ENCODE data around the gene OR10H2. TPM values are rescaled to one million over a fixed set of nuclear protein-coding genes. Genes with fewer than 3 reads are reported as not detected.

OR10H2 gene
- total RNA-seq, 1 donor from 2014 or later, result not detected

GRCh38 chr19:15732388-15732787 lies 4.6 kb downstream of the OR10H2 start:
- DNase-seq, result no peak
- H3K27me3 Mint-ChIP-seq (ENCODE audit: unreplicated experiment), result peaks cover 3% of the 10 kb centered on the region
- no peaks in the 10 kb centered on the region for H3K36me3 Mint-ChIP-seq (ENCODE audit: unreplicated experiment)
- H3K9me3 Mint-ChIP-seq (ENCODE audit: unreplicated experiment), result peaks cover 7% of the 10 kb centered on the region
- H3K27ac Mint-ChIP-seq (ENCODE audit: unreplicated experiment), result no peak overlapping the region
- TF ChIP-seq CTCF (IDR thresholded peaks at IDR 0.05; ENCODE audit: partially characterized antibody, unreplicated experiment), result no peak
- no peak overlapping the region for H3K4me3 Mint-ChIP-seq (ENCODE audit: unreplicated experiment)
- H3K4me1 Mint-ChIP-seq (ENCODE audit: low read depth, unreplicated experiment), result no peaks in the 10 kb centered on the region

- TF ChIP-seq CTCF (IDR thresholded peaks at IDR 0.05; ENCODE audit: partially characterized antibody, unreplicated experiment), result no peak
- no peak overlapping the region for H3K27ac Mint-ChIP-seq (ENCODE audit: unreplicated experiment)
- H3K36me3 Mint-ChIP-seq (ENCODE audit: unreplicated experiment), result no peaks in the 10 kb centered on the region
- peaks cover 2% of the 10 kb centered on the region for H3K27me3 Mint-ChIP-seq (ENCODE audit: unreplicated experiment)
- DNase-seq, result no peak
- no peaks in the 10 kb centered on the region for H3K4me1 Mint-ChIP-seq (ENCODE audit: low read depth, unreplicated experiment)
- peaks cover 6% of the 10 kb centered on the region for H3K9me3 Mint-ChIP-seq (ENCODE audit: unreplicated experiment)
- H3K4me3 Mint-ChIP-seq (ENCODE audit: unreplicated experiment), result no peak overlapping the region
Measured at GRCh38 chr19:15733895-15734294, 6.1 kb downstream of the OR10H2 start.

GRCh38 chr19:15737722-15738121 lies 9.9 kb downstream of the OR10H2 start, which contains the start of gene OR10H3:
Gene OR10H3 (plus strand): TSS chr19:15737985. CDS start chr19:15741393, 3,408 bp downstream.
- H3K4me1 Mint-ChIP-seq (ENCODE audit: low read depth, unreplicated experiment), result no peaks in the 10 kb centered on the region
- DNase-seq, result no peak
- peaks cover 10% of the 10 kb centered on the region for H3K9me3 Mint-ChIP-seq (ENCODE audit: unreplicated experiment)
- H3K36me3 Mint-ChIP-seq (ENCODE audit: unreplicated experiment), result peaks cover 11% of the 10 kb centered on the region
- no peak within 1 kb of the TSS for H3K27ac Mint-ChIP-seq (ENCODE audit: unreplicated experiment)
- TF ChIP-seq CTCF (IDR thresholded peaks at IDR 0.05; ENCODE audit: partially characterized antibody, unreplicated experiment), result no peak
- peaks cover 2% of the 10 kb centered on the region for H3K27me3 Mint-ChIP-seq (ENCODE audit: unreplicated experiment)
- H3K4me3 Mint-ChIP-seq (ENCODE audit: unreplicated experiment), result no peak within 1 kb of the TSS

- Mint-ChIP-seq H3K4me1 (ENCODE audit: low read depth, unreplicated experiment) (no peaks in the 10 kb centered on the region), H3K27me3 (ENCODE audit: unreplicated experiment) (no peaks in the 10 kb centered on the region), H3K9me3 (ENCODE audit: unreplicated experiment) (peaks cover 4% of the 10 kb centered on the region), H3K36me3 (ENCODE audit: unreplicated experiment) (peaks cover 11% of the 10 kb centered on the region), H3K27ac (ENCODE audit: unreplicated experiment) (no peak overlapping the region), H3K4me3 (ENCODE audit: unreplicated experiment) (no peak overlapping the region)
- DNase-seq, result no peak
- TF ChIP-seq CTCF (IDR thresholded peaks at IDR 0.05; ENCODE audit: partially characterized antibody, unreplicated experiment), result no peak
Measured at GRCh38 chr19:15740785-15741184, 13.0 kb downstream of the OR10H2 start.

GRCh38 chr19:15748239-15748638 lies 20.4 kb downstream of the OR10H2 start:
- TF ChIP-seq CTCF (IDR thresholded peaks at IDR 0.05; ENCODE audit: partially characterized antibody, unreplicated experiment), result no peak
- no peaks in the 10 kb centered on the region for H3K9me3 Mint-ChIP-seq (ENCODE audit: unreplicated experiment)
- H3K36me3 Mint-ChIP-seq (ENCODE audit: unreplicated experiment), result no peaks in the 10 kb centered on the region

More at GRCh38 chr19:15748239-15748638, 20.4 kb downstream of the OR10H2 start:
- no peak for DNase-seq
- Mint-ChIP-seq H3K4me1 (ENCODE audit: low read depth, unreplicated experiment) (no peaks in the 10 kb centered on the region), H3K27ac (ENCODE audit: unreplicated experiment) (no peak overlapping the region), H3K27me3 (ENCODE audit: unreplicated experiment) (no peaks in the 10 kb centered on the region), H3K4me3 (ENCODE audit: unreplicated experiment) (no peak overlapping the region)
